Measurements from ENCODE around the gene TUBAL3. TPM values are rescaled to one million over a fixed set of nuclear protein-coding genes. Genes with fewer than 3 reads are reported as not detected.
A peak's percentile ranks its signal among the peaks of the same experiment; 100 is the strongest.

Gene TUBAL3
- polyA plus RNA-seq, 1 of the 3 experiments (the other 2 are of a cell fraction): not detected

- H3K27me3 ChIP-seq (ENCODE audit: insufficient read depth): no peaks in the 10 kb centered on the region
- DNase-seq: no peak
- H3K79me2 ChIP-seq (ENCODE audit: insufficient read depth): no peaks in the 10 kb centered on the region
- H3K4me3 ChIP-seq (ENCODE audit: low read depth in 2 of 2, low read length in 1 of 2): no peak overlapping the region
- WGBS (ENCODE audit: low lambda C conversion rate): 95% methylated on average over 13 of the region's 13 CpGs
- TF ChIP-seq FOSL2 (IDR thresholded peaks at IDR 0.05; ENCODE audit: borderline replicate concordance, low read depth): no peak
- no peak for TF ChIP-seq TEAD4 (IDR thresholded peaks at IDR 0.05; ENCODE audit: borderline replicate concordance, insufficient read depth)
- TF ChIP-seq GATA2 (CRISPR knock-in tag; IDR thresholded peaks at IDR 0.05): no peak
- TF ChIP-seq JUND (IDR thresholded peaks at IDR 0.05): no peak
- TF ChIP-seq, protein P1, sequence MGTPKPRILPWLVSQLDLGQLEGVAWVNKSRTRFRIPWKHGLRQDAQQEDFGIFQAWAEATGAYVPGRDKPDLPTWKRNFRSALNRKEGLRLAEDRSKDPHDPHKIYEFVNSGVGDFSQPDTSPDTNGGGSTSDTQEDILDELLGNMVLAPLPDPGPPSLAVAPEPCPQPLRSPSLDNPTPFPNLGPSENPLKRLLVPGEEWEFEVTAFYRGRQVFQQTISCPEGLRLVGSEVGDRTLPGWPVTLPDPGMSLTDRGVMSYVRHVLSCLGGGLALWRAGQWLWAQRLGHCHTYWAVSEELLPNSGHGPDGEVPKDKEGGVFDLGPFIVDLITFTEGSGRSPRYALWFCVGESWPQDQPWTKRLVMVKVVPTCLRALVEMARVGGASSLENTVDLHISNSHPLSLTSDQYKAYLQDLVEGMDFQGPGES (IDR thresholded peaks at IDR 0.05; ENCODE audit: low read depth, low read length): no peak
- no peak overlapping the region for H3K4me2 ChIP-seq
- H3K27ac ChIP-seq (ENCODE audit: low read depth in 2 of 2, low read length in 1 of 2): no peak overlapping the region
- no peaks in the 10 kb centered on the region for H3K9me3 ChIP-seq
- H3F3A ChIP-seq (replicated peaks; ENCODE audit: insufficient read depth): no peaks in the 10 kb centered on the region
- no peaks in the 10 kb centered on the region for H4K20me1 ChIP-seq (ENCODE audit: insufficient read depth)
- POLR2A ChIA-PET: no interaction called here
- H2AFZ ChIP-seq (ENCODE audit: low read depth): no peak overlapping the region
- H3K36me3 ChIP-seq (replicated peaks in 1 of 2; ENCODE audit: control insufficient read depth in 1 of 2, insufficient read depth in 2 of 2, low read length in 1 of 2): peaks cover 26 to 52% of the 10 kb centered on the region in 2 experiments
- H3K9me2 ChIP-seq: no peaks in the 10 kb centered on the region
- CTCF ChIA-PET: interaction anchor here (1.1 to 4.8 kb wide), 5 partner anchors 9 to 169 kb away, joined by 3 to 33 read pairs (median 5); no protein-coding TSS in a partner anchor
- H3K9ac ChIP-seq: no peak overlapping the region
- H3K4me1 ChIP-seq (ENCODE audit: control insufficient read depth in 1 of 2, insufficient read depth in 2 of 2, low read depth in 1 of 2, low read length in 1 of 2): peaks cover 2 to 5% of the 10 kb centered on the region in 2 experiments; a peak in 2 of 4 replicates
These were observed 49.3 kb upstream of the TUBAL3 start for GRCh38 chr10:5453749-5454489.

- Histone ChIP-seq H3K4me2 (no peak overlapping the region), H3K36me3 (replicated peaks in 1 of 2; ENCODE audit: control insufficient read depth in 1 of 2, insufficient read depth in 2 of 2, low read length in 1 of 2) (peaks cover 11 to 34% of the 10 kb centered on the region in 2 experiments), H3K9me3 (no peaks in the 10 kb centered on the region), H3K4me3 (ENCODE audit: low read depth in 2 of 2, low read length in 1 of 2) (no peak overlapping the region), H3K79me2 (ENCODE audit: insufficient read depth) (peaks cover 12% of the 10 kb centered on the region; the same call in 1 of the 2 replicates), H3K9ac (no peak overlapping the region), H2AFZ (ENCODE audit: low read depth) (no peak overlapping the region), H3K27ac (ENCODE audit: low read depth in 2 of 2, low read length in 1 of 2) (no peak overlapping the region), H3K4me1 (ENCODE audit: control insufficient read depth in 1 of 2, insufficient read depth in 2 of 2, low read depth in 1 of 2, low read length in 1 of 2) (peaks cover 2 to 23% of the 10 kb centered on the region in 2 experiments; a peak in 3 of 4 replicates), H3K9me2 (no peaks in the 10 kb centered on the region), H4K20me1 (ENCODE audit: insufficient read depth) (no peaks in the 10 kb centered on the region), H3F3A (replicated peaks; ENCODE audit: insufficient read depth) (no peaks in the 10 kb centered on the region), H3K27me3 (ENCODE audit: insufficient read depth) (no peaks in the 10 kb centered on the region)
- no peak for DNase-seq
- TF ChIP-seq, protein P2, sequence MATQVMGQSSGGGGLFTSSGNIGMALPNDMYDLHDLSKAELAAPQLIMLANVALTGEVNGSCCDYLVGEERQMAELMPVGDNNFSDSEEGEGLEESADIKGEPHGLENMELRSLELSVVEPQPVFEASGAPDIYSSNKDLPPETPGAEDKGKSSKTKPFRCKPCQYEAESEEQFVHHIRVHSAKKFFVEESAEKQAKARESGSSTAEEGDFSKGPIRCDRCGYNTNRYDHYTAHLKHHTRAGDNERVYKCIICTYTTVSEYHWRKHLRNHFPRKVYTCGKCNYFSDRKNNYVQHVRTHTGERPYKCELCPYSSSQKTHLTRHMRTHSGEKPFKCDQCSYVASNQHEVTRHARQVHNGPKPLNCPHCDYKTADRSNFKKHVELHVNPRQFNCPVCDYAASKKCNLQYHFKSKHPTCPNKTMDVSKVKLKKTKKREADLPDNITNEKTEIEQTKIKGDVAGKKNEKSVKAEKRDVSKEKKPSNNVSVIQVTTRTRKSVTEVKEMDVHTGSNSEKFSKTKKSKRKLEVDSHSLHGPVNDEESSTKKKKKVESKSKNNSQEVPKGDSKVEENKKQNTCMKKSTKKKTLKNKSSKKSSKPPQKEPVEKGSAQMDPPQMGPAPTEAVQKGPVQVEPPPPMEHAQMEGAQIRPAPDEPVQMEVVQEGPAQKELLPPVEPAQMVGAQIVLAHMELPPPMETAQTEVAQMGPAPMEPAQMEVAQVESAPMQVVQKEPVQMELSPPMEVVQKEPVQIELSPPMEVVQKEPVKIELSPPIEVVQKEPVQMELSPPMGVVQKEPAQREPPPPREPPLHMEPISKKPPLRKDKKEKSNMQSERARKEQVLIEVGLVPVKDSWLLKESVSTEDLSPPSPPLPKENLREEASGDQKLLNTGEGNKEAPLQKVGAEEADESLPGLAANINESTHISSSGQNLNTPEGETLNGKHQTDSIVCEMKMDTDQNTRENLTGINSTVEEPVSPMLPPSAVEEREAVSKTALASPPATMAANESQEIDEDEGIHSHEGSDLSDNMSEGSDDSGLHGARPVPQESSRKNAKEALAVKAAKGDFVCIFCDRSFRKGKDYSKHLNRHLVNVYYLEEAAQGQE (IDR thresholded peaks at IDR 0.05; ENCODE audit: low read depth, low read length): no peak
- TF ChIP-seq JUND (IDR thresholded peaks at IDR 0.05): 0 out of 2 replicates have a peak, but pooled peaks have one; percentile 12
- CTCF ChIA-PET: interaction anchor here (1.2 to 1.3 kb wide), 2 partner anchors 172 to 179 kb away, joined by 3 to 4 read pairs; no protein-coding TSS in a partner anchor
- 83% methylated on average over 4 of the region's 4 CpGs for WGBS (ENCODE audit: low lambda C conversion rate)
- POLR2A ChIA-PET: no interaction called here
These were observed 46.2 kb upstream of the TUBAL3 start for GRCh38 chr10:5450605-5451384.

All from SK-N-SH (cell line).